Panc1 (cell line): ENCODE measurements around the gene PPARG. TPM values are rescaled to one million over a fixed set of nuclear protein-coding genes. Genes with fewer than 3 reads are reported as not detected.

ENCODE experiments used
- ATAC-seq: fragments of 200-7000 bp; cut with Tn5 transposase; 2 replicates; pipeline ENCODE4 v1.9.1; 2020; ENCODE audit warnings: mild to moderate bottlenecking, moderate library complexity
- BruUV-seq: library from RNA; stranded (reverse); fragments of 400-500 nt; replicated peaks from 2 replicates; lab custom pipeline; 2021; lab: Mats Ljungman, UMichigan
- CTCF ChIA-PET: fragments of 300-600 bp; sonication (Branson Sonifier 250); formaldehyde crosslinking; loops from one replicate; lab custom pipeline; 2022; ENCODE audit warnings: antibody characterized with exemption; lab: Charles Lee
- POLR2A ChIA-PET: fragments of 300-600 bp; sonication (Branson Sonifier 250); formaldehyde crosslinking; loops from one replicate; lab custom pipeline; 2022; ENCODE audit warnings: antibody characterized with exemption; lab: Charles Lee
- DNase-seq: peaks from one replicate; pipeline ENCODE4 v3.0.0-alpha.2; 2010; ENCODE audit warnings: low read depth, low spot score
- H3K27ac ChIP-seq: 2 replicates; pipeline ENCODE4 v1.5.1; 2011; ENCODE audit warnings: mild to moderate bottlenecking, low read length, inconsistent platforms
- H3K27me3 ChIP-seq: fragments of 200-500 bp; sonication (Bioruptor generic); 2 replicates; pipeline ENCODE4 v1.6.0; 2014; ENCODE audit warnings: low read length, inconsistent platforms; ENCODE audit not compliant: control insufficient read depth, insufficient read depth
- H3K36me3 ChIP-seq: fragments of 200-500 bp; sonication (Bioruptor generic); 2 replicates; pipeline ENCODE4 v1.5.1; 2014; ENCODE audit warnings: inconsistent platforms, mild to moderate bottlenecking, low read length, moderate library complexity; ENCODE audit not compliant: control insufficient read depth, insufficient read depth
- H3K4me1 ChIP-seq: 2 replicates; pipeline ENCODE4 v1.5.1; 2011; ENCODE audit warnings: inconsistent platforms, mild to moderate bottlenecking, low read length, moderate library complexity; ENCODE audit not compliant: control insufficient read depth, insufficient read depth
- H3K4me3 ChIP-seq, 2 experiments: 2 replicates each; pipeline ENCODE4 v1.5.1; 2011 to 2012; ENCODE audit warnings: low read depth in 2 of 2, low read length in 2 of 2, mild to moderate bottlenecking in 2 of 2, inconsistent platforms in 1 of 2, moderate library complexity in 1 of 2
- H3K9me3 ChIP-seq: fragments of 200-500 bp; sonication (Bioruptor generic); 2 replicates; pipeline ENCODE4 v1.5.1; 2014; ENCODE audit warnings: low read depth, mild to moderate bottlenecking, inconsistent platforms, low read length, moderate library complexity; ENCODE audit not compliant: control insufficient read depth, insufficient read depth
- CTCF ChIP-seq: fragments of 450-650 bp; IDR thresholded peaks from 2 replicates; pipeline ENCODE4 v1.5.1; 2017; ENCODE audit warnings: mild to moderate bottlenecking
- POLR2AphosphoS5 ChIP-seq: IDR thresholded peaks from 2 replicates; pipeline ENCODE4 v1.6.1; 2012; ENCODE audit warnings: mild to moderate bottlenecking, low read depth, low read length, moderate library complexity
- REST ChIP-seq, 2 experiments: IDR thresholded peaks; 2 replicates each; pipeline ENCODE4 v1.6.1; 2011 to 2012; ENCODE audit warnings: low read depth in 2 of 2, control low read depth in 1 of 2, low read length in 1 of 2, mild to moderate bottlenecking in 1 of 2, moderate library complexity in 1 of 2; ENCODE audit not compliant: insufficient read depth in 1 of 2
- SIN3A ChIP-seq: IDR thresholded peaks from 2 replicates; pipeline ENCODE4 v1.6.1; 2012; ENCODE audit warnings: low read depth, mild to moderate bottlenecking, low read length, moderate library complexity, borderline replicate concordance; ENCODE audit not compliant: insufficient read depth
- TCF7L2 ChIP-seq: IDR thresholded peaks from 2 replicates; pipeline ENCODE4 v1.6.1; 2011; ENCODE audit warnings: mild to moderate bottlenecking, low read depth, low read length, inconsistent platforms
- in situ Hi-C: cut with HindIII; loops from 2 replicates; pipeline ENCODE4 v1.10.0; 2016; ENCODE audit warnings: low sequenced_read_pairs, low pct_unique_long_range_greater_than_20kb
- intact Hi-C: fragments of 100-400 bp; cut with micrococcal nuclease; formaldehyde crosslinking; loops from one replicate; pipeline ENCODE4 v1.10.0; 2022; ENCODE audit not compliant: unreplicated experiment
- total RNA-seq: library from RNA; stranded (reverse); gene quantifications from one replicate; pipeline ENCODE4 v1.2.1, GENCODE V29; 2021; ENCODE audit not compliant: unreplicated experiment

PPARG gene
- total RNA-seq, 1 experiment from 2014 or later: 88.1 TPM

- intact Hi-C loops (no loop called here), in situ Hi-C loops (no loop called here)
- H3K27ac ChIP-seq: peak overlapping the region; percentile 57; the same call in 1 of the 2 replicates
- no peaks in the 10 kb centered on the region for H3K9me3 ChIP-seq
- H3K4me3 ChIP-seq: no peak overlapping the region
- ChIA-PET CTCF (no interaction called here), POLR2A (no interaction called here)
- DNase-seq (no peak), ATAC-seq (no peak)
- peaks cover 8% of the 10 kb centered on the region; the same call in 1 of the 2 replicates for H3K36me3 ChIP-seq
- no TSS peak for BruUV-seq
- no peak for TF ChIP-seq TCF7L2
- no peak for TF ChIP-seq REST (IDR thresholded peaks at IDR 0.05; ENCODE audit: insufficient read depth in 1 of 2, low read depth in 2 of 2, low read length in 1 of 2)
- no peak for TF ChIP-seq SIN3A
- no peak for TF ChIP-seq CTCF
- TF ChIP-seq POLR2AphosphoS5: no peak
- H3K27me3 ChIP-seq: no peaks in the 10 kb centered on the region
- peaks cover 15% of the 10 kb centered on the region for H3K4me1 ChIP-seq
These were observed 99.3 kb downstream of the PPARG start for GRCh38 chr3:12388185-12388584.

DNA sequence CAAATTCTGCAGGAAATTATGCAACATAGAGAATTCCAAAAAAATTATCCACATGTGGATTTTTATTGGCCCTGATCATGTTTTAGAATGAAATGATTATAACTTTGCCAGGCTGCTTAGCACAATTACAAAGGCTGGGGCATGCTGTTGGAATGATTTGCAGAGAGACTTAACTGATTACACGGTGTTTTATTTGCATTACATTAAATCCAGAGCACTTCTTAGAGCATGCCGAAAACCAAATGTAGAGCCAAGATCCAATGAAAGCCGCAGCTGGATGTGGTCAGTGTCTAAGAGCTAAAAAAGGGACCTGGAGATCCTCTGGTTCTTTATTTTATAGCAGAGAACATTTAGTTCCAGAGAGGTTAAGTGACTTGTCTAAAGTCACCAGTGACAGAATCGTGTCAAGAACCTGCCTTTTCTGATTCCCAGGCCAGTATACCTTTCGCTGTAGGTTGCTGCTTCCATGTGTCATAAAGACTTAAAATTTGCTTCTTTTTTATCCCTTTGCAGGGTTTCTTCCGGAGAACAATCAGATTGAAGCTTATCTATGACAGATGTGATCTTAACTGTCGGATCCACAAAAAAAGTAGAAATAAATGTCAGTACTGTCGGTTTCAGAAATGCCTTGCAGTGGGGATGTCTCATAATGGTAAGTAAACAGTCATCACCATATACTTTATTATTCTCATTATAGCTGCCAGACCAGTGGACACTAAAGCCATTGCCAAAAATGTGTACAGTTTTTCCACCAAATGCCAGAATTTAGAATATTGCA is 103.4 kb downstream of the PPARG start:
- Histone ChIP-seq H3K36me3 (peaks cover 5% of the 10 kb centered on the region; the same call in 1 of the 2 replicates), H3K27me3 (no peaks in the 10 kb centered on the region), H3K27ac (peak overlapping the region; percentile 88), H3K4me3 (no peak overlapping the region), H3K9me3 (no peaks in the 10 kb centered on the region), H3K4me1 (peaks cover 26% of the 10 kb centered on the region)
- intact Hi-C loops (no loop called here), in situ Hi-C loops (no loop called here)
- ATAC-seq (no peak), DNase-seq (no peak)
- POLR2A ChIA-PET: no interaction called here
- BruUV-seq: no TSS peak
- no peak for TF ChIP-seq CTCF
- CTCF ChIA-PET: no interaction called here
